KMS-11 (cell line): Measurements from ENCODE around the gene USPL1.

ENCODE experiments used
- H2AFZ ChIP-seq: fragments of 200-600 bp; sonication (generic); 2 replicates; pipeline ENCODE4 v1.6.1; 2016; ENCODE audit warnings: antibody characterized with exemption, mixed run types, low read depth
- H3K27ac ChIP-seq: fragments of 200-600 bp; sonication (generic); 2 replicates; pipeline ENCODE4 v1.6.1; 2016; ENCODE audit warnings: mild to moderate bottlenecking, mixed run types
- H3K27me3 ChIP-seq: fragments of 200-600 bp; sonication (generic); 2 replicates; pipeline ENCODE4 v1.6.1; 2017; ENCODE audit warnings: mild to moderate bottlenecking, low read depth, mixed run types, moderate library complexity; ENCODE audit not compliant: insufficient read depth
- H3K36me3 ChIP-seq: fragments of 200-600 bp; sonication (generic); 2 replicates; pipeline ENCODE4 v1.6.1; 2017; ENCODE audit warnings: mild to moderate bottlenecking, mixed run types; ENCODE audit not compliant: insufficient read depth
- H3K4me1 ChIP-seq: fragments of 200-600 bp; sonication (generic); 2 replicates; pipeline ENCODE4 v1.6.1; 2016; ENCODE audit warnings: mild to moderate bottlenecking, low read depth, mixed run types; ENCODE audit not compliant: poor library complexity, severe bottlenecking
- H3K4me2 ChIP-seq: fragments of 200-600 bp; sonication (generic); 2 replicates; pipeline ENCODE4 v1.7.0; 2016; ENCODE audit warnings: mild to moderate bottlenecking, mixed run types
- H3K4me3 ChIP-seq: fragments of 200-600 bp; sonication (generic); IDR thresholded peaks from 2 replicates; pipeline ENCODE4 v1.6.1; 2017; ENCODE audit warnings: low read depth, low read length, mixed read lengths; ENCODE audit not compliant: insufficient read depth
- H3K79me2 ChIP-seq: fragments of 200-600 bp; sonication (generic); 2 replicates; pipeline ENCODE4 v1.6.1; 2016; ENCODE audit warnings: low read depth, mixed run types; ENCODE audit not compliant: insufficient read depth
- H3K9ac ChIP-seq: fragments of 200-600 bp; sonication (generic); 2 replicates; pipeline ENCODE4 v1.6.1; 2016; ENCODE audit warnings: mild to moderate bottlenecking, mixed run types
- H4K20me1 ChIP-seq: fragments of 200-600 bp; sonication (generic); 2 replicates; pipeline ENCODE4 v1.6.1; 2016; ENCODE audit warnings: mild to moderate bottlenecking, mixed run types; ENCODE audit not compliant: insufficient read depth
- CTCF ChIP-seq: fragments of 200-600 bp; sonication (generic); conservative IDR thresholded peaks from 2 replicates; pipeline ENCODE4 v1.6.1; 2017; ENCODE audit warnings: low read depth, mild to moderate bottlenecking, antibody characterized with exemption, low read length, moderate library complexity, mixed read lengths

Gene USPL1

GRCh38 chr13:30681843-30682242 lies 64.1 kb downstream of the USPL1 start:
- Histone ChIP-seq H3K4me3 (no peak overlapping the region), H3K79me2 (no peaks in the 10 kb centered on the region), H3K4me1 (no peaks in the 10 kb centered on the region), H3K36me3 (no peaks in the 10 kb centered on the region), H3K9ac (no peak overlapping the region), H3K4me2 (no peak overlapping the region), H3K27ac (no peak overlapping the region), H4K20me1 (no peaks in the 10 kb centered on the region), H2AFZ (no peak overlapping the region), H3K27me3 (no peaks in the 10 kb centered on the region)
- TF ChIP-seq CTCF = no peak

GRCh38 chr13:30685320-30685859 lies 67.7 kb downstream of the USPL1 start:
- Histone ChIP-seq H3K9ac (no peak overlapping the region), H3K36me3 (no peaks in the 10 kb centered on the region), H3K4me1 (peaks cover 5% of the 10 kb centered on the region), H3K27me3 (no peaks in the 10 kb centered on the region), H2AFZ (no peak overlapping the region), H3K4me3 (no peak overlapping the region), H4K20me1 (no peaks in the 10 kb centered on the region), H3K79me2 (no peaks in the 10 kb centered on the region), H3K27ac (no peak overlapping the region), H3K4me2 (no peak overlapping the region)
- no peak for TF ChIP-seq CTCF

GRCh38 chr13:30685987-30686386 lies 68.3 kb downstream of the USPL1 start:
- Histone ChIP-seq H3K27me3 (no peaks in the 10 kb centered on the region), H3K4me2 (no peak overlapping the region), H4K20me1 (no peaks in the 10 kb centered on the region), H3K9ac (no peak overlapping the region), H3K36me3 (no peaks in the 10 kb centered on the region), H3K79me2 (no peaks in the 10 kb centered on the region), H3K4me3 (no peak overlapping the region), H2AFZ (no peak overlapping the region), H3K27ac (no peak overlapping the region), H3K4me1 (peaks cover 10% of the 10 kb centered on the region)
- no peak for TF ChIP-seq CTCF

GRCh38 chr13:30687601-30688000 lies 69.9 kb downstream of the USPL1 start:
- Histone ChIP-seq H2AFZ (no peak overlapping the region), H4K20me1 (no peaks in the 10 kb centered on the region), H3K27ac (no peak overlapping the region), H3K4me1 (peaks cover 15% of the 10 kb centered on the region), H3K9ac (no peak overlapping the region), H3K4me3 (no peak overlapping the region), H3K79me2 (no peaks in the 10 kb centered on the region), H3K4me2 (no peak overlapping the region), H3K36me3 (no peaks in the 10 kb centered on the region), H3K27me3 (no peaks in the 10 kb centered on the region)
- no peak for TF ChIP-seq CTCF
